H9 (cell line): ENCODE measurements around the gene C1QBP. TPM values are rescaled to one million over a fixed set of nuclear protein-coding genes. Genes with fewer than 3 reads are reported as not detected.
"Not testable (repeated sequence)": the region's sequence is repeated elsewhere in the genome, so short reads cannot be mapped to it uniquely, and the experiment has no call there.

Experiments used
- DNase-seq: peaks from one replicate; pipeline ENCODE4 v3.0.0-alpha.2; 2017
- H2AFZ ChIP-seq: one replicate; pipeline ENCODE4 v1.6.1; 2013; ENCODE audit warnings: mild to moderate bottlenecking, low read length, control low read depth, moderate library complexity
- H2AK5ac ChIP-seq: 2 replicates; pipeline ENCODE4 v1.6.1; 2013; ENCODE audit warnings: low read length, control low read depth, mixed read lengths; ENCODE audit not compliant: insufficient read length
- H2BK120ac ChIP-seq: one replicate; pipeline ENCODE4 v1.6.1; 2013; ENCODE audit warnings: low read depth, mild to moderate bottlenecking, low read length, control low read depth, inconsistent platforms; ENCODE audit not compliant: poor library complexity, severe bottlenecking
- H2BK12ac ChIP-seq: 2 replicates; pipeline ENCODE4 v1.6.1; 2013; ENCODE audit warnings: low read length, control low read depth, mixed read lengths, low read depth; ENCODE audit not compliant: insufficient read length
- H2BK15ac ChIP-seq: 2 replicates; pipeline ENCODE4 v1.6.1; 2013; ENCODE audit warnings: low read depth, low read length, control low read depth
- H2BK20ac ChIP-seq: one replicate; pipeline ENCODE4 v1.6.1; 2013; ENCODE audit warnings: low read depth, mild to moderate bottlenecking, low read length, control low read depth, inconsistent platforms; ENCODE audit not compliant: poor library complexity, severe bottlenecking
- H2BK5ac ChIP-seq: 2 replicates; pipeline ENCODE4 v1.6.1; 2013; ENCODE audit warnings: low read length, control low read depth, mixed read lengths; ENCODE audit not compliant: insufficient read length
- H3K14ac ChIP-seq: 2 replicates; pipeline ENCODE4 v1.6.1; 2013; ENCODE audit warnings: low read length, control low read depth; ENCODE audit not compliant: insufficient read depth
- H3K18ac ChIP-seq: 2 replicates; pipeline ENCODE4 v1.6.1; 2013; ENCODE audit warnings: low read depth, mild to moderate bottlenecking, mixed read lengths, low read length, control low read depth; ENCODE audit not compliant: insufficient read length
- H3K23ac ChIP-seq: 2 replicates; pipeline ENCODE4 v1.6.1; 2013; ENCODE audit warnings: low read length, control low read depth, mixed read lengths, low read depth; ENCODE audit not compliant: insufficient read length
- H3K23me2 ChIP-seq: 2 replicates; pipeline ENCODE4 v1.6.1; 2013; ENCODE audit warnings: low read depth, mild to moderate bottlenecking, mixed read lengths, low read length, control low read depth; ENCODE audit not compliant: insufficient read length, poor library complexity, severe bottlenecking
- H3K27ac ChIP-seq: 2 replicates; pipeline ENCODE4 v1.5.1; 2013; ENCODE audit warnings: low read length, control low read depth, mixed read lengths, low read depth; ENCODE audit not compliant: insufficient read length
- H3K27me3 ChIP-seq: 2 replicates; pipeline ENCODE4 v1.6.1; 2013; ENCODE audit warnings: low read length, control low read depth, inconsistent platforms; ENCODE audit not compliant: insufficient read depth
- H3K4ac ChIP-seq: 2 replicates; pipeline ENCODE4 v1.6.1; 2013; ENCODE audit warnings: low read depth, mild to moderate bottlenecking, control low read depth, inconsistent platforms, low read length, moderate library complexity
- H3K4me1 ChIP-seq: 2 replicates; pipeline ENCODE4 v1.6.1; 2013; ENCODE audit warnings: low read length, control low read depth, inconsistent platforms; ENCODE audit not compliant: insufficient read depth
- H3K4me2 ChIP-seq: 2 replicates; pipeline ENCODE4 v1.6.1; 2013; ENCODE audit warnings: low read length, control low read depth, mixed read lengths; ENCODE audit not compliant: insufficient read length, insufficient read depth
- H3K56ac ChIP-seq: 2 replicates; pipeline ENCODE4 v1.6.1; 2013; ENCODE audit warnings: low read depth, mild to moderate bottlenecking, mixed read lengths, low read length, control low read depth; ENCODE audit not compliant: insufficient read length
- H3K79me1 ChIP-seq: 2 replicates; pipeline ENCODE4 v1.6.1; 2013; ENCODE audit warnings: low read depth, mild to moderate bottlenecking, moderate library complexity, low read length, control low read depth, inconsistent platforms; ENCODE audit not compliant: insufficient read depth, poor library complexity, severe bottlenecking
- H3K79me2 ChIP-seq: 2 replicates; pipeline ENCODE4 v1.6.1; 2013; ENCODE audit warnings: low read length, control low read depth, inconsistent platforms; ENCODE audit not compliant: insufficient read depth
- H3K9ac ChIP-seq: 2 replicates; pipeline ENCODE4 v1.6.1; 2013; ENCODE audit warnings: low read length, control low read depth, mixed read lengths; ENCODE audit not compliant: insufficient read length; ENCODE audit errors: extremely low read depth
- H3K9me3 ChIP-seq: one replicate; pipeline ENCODE4 v1.6.1; 2013; ENCODE audit warnings: low read depth, low read length, inconsistent platforms; ENCODE audit not compliant: control insufficient read depth
- H3T11ph ChIP-seq: one replicate; pipeline ENCODE4 v1.6.1; 2013; ENCODE audit warnings: mild to moderate bottlenecking, low read length, control low read depth, inconsistent platforms
- H4K20me1 ChIP-seq: one replicate; pipeline ENCODE4 v1.6.1; 2013; ENCODE audit not compliant: control insufficient read depth, insufficient read length, insufficient read depth
- H4K5ac ChIP-seq: 2 replicates; pipeline ENCODE4 v1.6.1; 2013; ENCODE audit warnings: low read depth, mild to moderate bottlenecking, mixed read lengths, low read length, control low read depth; ENCODE audit not compliant: insufficient read length
- H4K8ac ChIP-seq: replicated peaks from 2 replicates; pipeline ENCODE4 v1.6.1; 2013; ENCODE audit warnings: low read length, control low read depth, mixed read lengths, low read depth; ENCODE audit not compliant: insufficient read length
- H4K91ac ChIP-seq: 2 replicates; pipeline ENCODE4 v1.6.1; 2013; ENCODE audit warnings: low read depth, mild to moderate bottlenecking, moderate library complexity, mixed read lengths, low read length, control low read depth; ENCODE audit not compliant: insufficient read length
- H3K27ac Mint-ChIP-seq, 3 experiments: 2 replicates in 2 of 3; 3 replicates in 1 of 3; pipeline ENCODE4 v1.8.0; 2020 to 2021; ENCODE audit warnings: mixed read lengths in 3 of 3, mild to moderate bottlenecking in 1 of 3, moderate library complexity in 1 of 3
- H3K27me3 Mint-ChIP-seq: 2 replicates; pipeline ENCODE4 v1.8.0; 2021; ENCODE audit warnings: low read depth, mild to moderate bottlenecking, moderate library complexity, mixed read lengths
- H3K36me3 Mint-ChIP-seq, 3 experiments: 2 replicates in 2 of 3; 3 replicates in 1 of 3; pipeline ENCODE4 v1.8.0; 2020 to 2021; ENCODE audit warnings: low read depth in 3 of 3, mixed read lengths in 3 of 3; ENCODE audit not compliant: insufficient read depth in 1 of 3
- H3K4me1 Mint-ChIP-seq, 2 experiments: 2 replicates each; pipeline ENCODE4 v1.8.0; 2020; ENCODE audit warnings: mixed read lengths in 2 of 2
- H3K4me3 Mint-ChIP-seq, 2 experiments: 2 replicates in 1 of 2; 3 replicates in 1 of 2; pipeline ENCODE4 v1.8.0; 2020 to 2021; ENCODE audit warnings: mild to moderate bottlenecking in 2 of 2, mixed read lengths in 2 of 2, moderate library complexity in 1 of 2
- H3K9me3 Mint-ChIP-seq, 2 experiments: 2 replicates in 1 of 2; 3 replicates in 1 of 2; pipeline ENCODE4 v1.8.0; 2020; ENCODE audit warnings: mild to moderate bottlenecking in 2 of 2, mixed read lengths in 2 of 2, moderate library complexity in 1 of 2
- WGBS: extraction: QIAGEN DNeasy Blood & Tissue Kit; methylation state at CpG from one replicate; pipeline ENCODE4 v1.1.7; 2013; ENCODE audit warnings: missing lambda C conversion rate, low lambda C conversion rate, mixed read lengths; ENCODE audit not compliant: insufficient read length; ENCODE audit errors: extremely low coverage; 5-methylcytosine and 5-hydroxymethylcytosine counted together
- total RNA-seq: library from RNA; stranded (reverse); gene quantifications from 2 replicates; pipeline ENCODE4 v1.2.1, GENCODE V29; 2021
- TF ChIP-seq, protein P1 (sequence below): fragments of 200-600 bp; sonication (generic); conservative IDR thresholded peaks from 3 replicates; pipeline ENCODE4 v1.8.0; 2021; ENCODE audit warnings: antibody characterized with exemption, mild to moderate bottlenecking

C1QBP gene
- total RNA-seq, 1 experiment from 2014 or later = 390 TPM

DNA sequence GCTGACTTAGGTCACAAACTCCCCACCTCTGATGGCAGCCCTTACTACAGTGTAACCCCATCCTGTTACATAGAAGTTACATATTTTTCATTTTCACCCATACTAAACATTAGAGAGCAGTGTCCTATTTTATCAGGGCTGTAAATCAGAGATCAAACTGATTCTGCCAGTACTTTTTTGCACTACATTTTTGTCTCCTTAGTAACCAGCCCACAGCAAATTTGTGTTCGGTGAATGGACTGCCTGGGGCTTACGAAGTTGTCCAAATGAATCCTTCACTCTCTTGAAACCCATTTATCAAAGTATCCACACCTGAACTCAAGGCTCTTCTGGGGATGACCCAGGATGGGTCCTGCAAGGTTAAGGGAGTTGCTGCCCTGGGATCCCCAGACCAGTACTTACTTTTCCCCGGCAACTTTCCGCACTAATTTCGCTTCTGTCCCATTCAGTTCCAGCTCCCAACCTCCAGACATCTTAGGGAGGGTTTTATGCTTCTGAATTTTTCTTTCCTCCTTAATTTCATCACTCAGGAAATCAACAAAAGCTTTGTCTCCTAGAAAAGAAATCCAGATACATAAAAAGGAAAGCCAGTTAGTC is 1.1 kb downstream of the C1QBP start:
- peaks cover 20 to 23% of the 10 kb centered on the region in 2 experiments for H3K4me1 Mint-ChIP-seq
- H2BK20ac ChIP-seq = no peak overlapping the region
- H3K14ac ChIP-seq = no peak overlapping the region
- H2BK120ac ChIP-seq = no peak overlapping the region
- H2AK5ac ChIP-seq = no peak overlapping the region
- H3K27ac Mint-ChIP-seq = peak overlapping the region; percentile 32 to 55 (median 38); a peak in 4 of 7 replicates
- no peak for DNase-seq
- H3K27ac ChIP-seq = no peak overlapping the region
- H2BK15ac ChIP-seq = no peak overlapping the region
- H4K8ac ChIP-seq = no peak overlapping the region
- H3K9ac ChIP-seq = peak overlapping the region; percentile 89
- H3K9me3 ChIP-seq = no peaks in the 10 kb centered on the region
- H3K27me3 ChIP-seq = no peaks in the 10 kb centered on the region
- H4K5ac ChIP-seq = no peak overlapping the region
- H3K4me2 ChIP-seq = peak overlapping the region; percentile 94
- TF ChIP-seq, protein P1, sequence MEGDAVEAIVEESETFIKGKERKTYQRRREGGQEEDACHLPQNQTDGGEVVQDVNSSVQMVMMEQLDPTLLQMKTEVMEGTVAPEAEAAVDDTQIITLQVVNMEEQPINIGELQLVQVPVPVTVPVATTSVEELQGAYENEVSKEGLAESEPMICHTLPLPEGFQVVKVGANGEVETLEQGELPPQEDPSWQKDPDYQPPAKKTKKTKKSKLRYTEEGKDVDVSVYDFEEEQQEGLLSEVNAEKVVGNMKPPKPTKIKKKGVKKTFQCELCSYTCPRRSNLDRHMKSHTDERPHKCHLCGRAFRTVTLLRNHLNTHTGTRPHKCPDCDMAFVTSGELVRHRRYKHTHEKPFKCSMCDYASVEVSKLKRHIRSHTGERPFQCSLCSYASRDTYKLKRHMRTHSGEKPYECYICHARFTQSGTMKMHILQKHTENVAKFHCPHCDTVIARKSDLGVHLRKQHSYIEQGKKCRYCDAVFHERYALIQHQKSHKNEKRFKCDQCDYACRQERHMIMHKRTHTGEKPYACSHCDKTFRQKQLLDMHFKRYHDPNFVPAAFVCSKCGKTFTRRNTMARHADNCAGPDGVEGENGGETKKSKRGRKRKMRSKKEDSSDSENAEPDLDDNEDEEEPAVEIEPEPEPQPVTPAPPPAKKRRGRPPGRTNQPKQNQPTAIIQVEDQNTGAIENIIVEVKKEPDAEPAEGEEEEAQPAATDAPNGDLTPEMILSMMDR = no peak
- no peak overlapping the region for H4K91ac ChIP-seq
- H4K20me1 ChIP-seq = no peaks in the 10 kb centered on the region
- no peak overlapping the region for H2BK12ac ChIP-seq
- H3K9me3 Mint-ChIP-seq = no peaks in the 10 kb centered on the region
- H3K4ac ChIP-seq = no peak overlapping the region
- H3K18ac ChIP-seq = no peak overlapping the region
- H2AFZ ChIP-seq = no peak overlapping the region
- no peaks in the 10 kb centered on the region; the same call in 1 of the 2 replicates for H3K4me1 ChIP-seq
- H3K56ac ChIP-seq = no peak overlapping the region
- no peaks in the 10 kb centered on the region for H3K27me3 Mint-ChIP-seq
- no peak overlapping the region for H3K23ac ChIP-seq
- no CpG with 5 or more reads among the region's 5 CpGs for WGBS
- no peak overlapping the region for H2BK5ac ChIP-seq
- no peak overlapping the region for H3T11ph ChIP-seq
- H3K79me2 ChIP-seq = peaks cover 15% of the 10 kb centered on the region; the same call in 1 of the 2 replicates
- H3K4me3 Mint-ChIP-seq = peak overlapping the region; percentile 85 to 86
- peaks cover 38 to 66% (median 55%) of the 10 kb centered on the region in 3 experiments for H3K36me3 Mint-ChIP-seq
- peaks cover 6% of the 10 kb centered on the region for H3K79me1 ChIP-seq
- no peaks in the 10 kb centered on the region for H3K23me2 ChIP-seq

DNA sequence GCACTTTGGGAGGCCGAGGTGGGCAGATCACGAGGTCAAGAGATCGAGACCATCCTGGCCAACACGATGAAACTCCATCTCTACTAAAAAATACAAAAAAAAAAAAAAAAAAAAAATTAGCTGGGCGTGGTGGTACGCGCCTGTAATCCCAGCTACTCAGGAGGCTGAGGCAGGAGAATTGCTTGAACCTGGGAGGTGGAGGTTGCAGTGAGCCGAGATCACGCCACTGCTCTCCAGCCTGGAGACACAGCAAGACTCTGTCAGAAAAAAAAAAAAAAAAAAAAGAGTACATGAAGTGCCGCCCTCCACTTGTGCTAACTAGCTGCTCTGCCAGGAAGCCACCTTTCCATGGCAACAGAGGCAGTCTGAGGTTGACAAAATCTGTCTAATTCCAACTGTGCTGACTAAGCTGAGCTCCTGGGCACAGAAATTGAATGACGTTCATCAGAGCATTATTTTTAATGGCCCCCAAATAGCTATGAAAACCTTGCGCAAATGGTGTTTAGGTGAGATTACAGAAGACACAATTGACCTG is 3.1 kb downstream of the C1QBP start:
- not testable (repeated sequence) for H2BK5ac ChIP-seq, H3K9ac ChIP-seq, H3K4me2 ChIP-seq, H2BK120ac ChIP-seq, DNase-seq, H2AK5ac ChIP-seq, H3K4me1 ChIP-seq, H3K56ac ChIP-seq, H4K5ac ChIP-seq, H3K27me3 ChIP-seq, H2BK20ac ChIP-seq, H4K20me1 ChIP-seq, H3K27me3 Mint-ChIP-seq, H2AFZ ChIP-seq, H3K23me2 ChIP-seq, H3K9me3 ChIP-seq, H3T11ph ChIP-seq, H2BK15ac ChIP-seq, H3K18ac ChIP-seq, H3K14ac ChIP-seq, H2BK12ac ChIP-seq, H3K27ac ChIP-seq, H3K4ac ChIP-seq, H3K79me1 ChIP-seq, H3K9me3 Mint-ChIP-seq, H3K23ac ChIP-seq, H4K91ac ChIP-seq, H4K8ac ChIP-seq
- H3K27ac Mint-ChIP-seq = peak overlapping the region in 2 of 3 experiments; percentile 38 to 48; a peak in 1 of 7 replicates
- H3K4me3 Mint-ChIP-seq = peak overlapping the region; percentile 55 to 85; a peak in 2 of 5 replicates
- no CpG with 5 or more reads among the region's 12 CpGs for WGBS
- peaks cover 15% of the 10 kb centered on the region; the same call in 1 of the 2 replicates for H3K79me2 ChIP-seq
- H3K4me1 Mint-ChIP-seq = peaks cover 20 to 23% of the 10 kb centered on the region in 2 experiments
- H3K36me3 Mint-ChIP-seq = peaks cover 54 to 74% (median 66%) of the 10 kb centered on the region in 3 experiments
